Measurements from ENCODE around the gene CDKN2B.

- TF ChIP-seq CTCF (conservative IDR thresholded peaks at IDR 0.05; ENCODE audit: low read depth in 2 of 2): no peak
- TF ChIP-seq NANOG (IDR thresholded peaks at IDR 0.05; ENCODE audit: borderline replicate concordance): no peak
- TF ChIP-seq POLR2AphosphoS5 (IDR thresholded peaks at IDR 0.05; ENCODE audit: low read depth): no peak
- no peak for TF ChIP-seq REST (IDR thresholded peaks at IDR 0.05; ENCODE audit: unreplicated experiment)
- TF ChIP-seq EZH2 (IDR thresholded peaks at IDR 0.05; ENCODE audit: low read depth, unreplicated experiment): no peak
- TF ChIP-seq ETS1 (IDR thresholded peaks at IDR 0.05): no peak
These were observed 45.0 kb upstream of the CDKN2B start for GRCh38 chr9:22054076-22054475.
